Middle frontal gyrus (tissue), 1 donor: Measurements from ENCODE around the gene MRPL55.
"Not testable (repeated sequence)": the region's sequence is repeated elsewhere in the genome, so short reads cannot be mapped to it uniquely, and the experiment has no call there.

Experiments used
- DNase-seq: peaks from one replicate; pipeline ENCODE4 v3.0.0-alpha.2; 2015; ENCODE audit warnings: low spot score; ENCODE audit errors: extremely low spot score

Gene MRPL55

GRCh38 chr1:228123505-228123904, 14.4 kb upstream of the MRPL55 start:
- DNase-seq, result no peak

DNA sequence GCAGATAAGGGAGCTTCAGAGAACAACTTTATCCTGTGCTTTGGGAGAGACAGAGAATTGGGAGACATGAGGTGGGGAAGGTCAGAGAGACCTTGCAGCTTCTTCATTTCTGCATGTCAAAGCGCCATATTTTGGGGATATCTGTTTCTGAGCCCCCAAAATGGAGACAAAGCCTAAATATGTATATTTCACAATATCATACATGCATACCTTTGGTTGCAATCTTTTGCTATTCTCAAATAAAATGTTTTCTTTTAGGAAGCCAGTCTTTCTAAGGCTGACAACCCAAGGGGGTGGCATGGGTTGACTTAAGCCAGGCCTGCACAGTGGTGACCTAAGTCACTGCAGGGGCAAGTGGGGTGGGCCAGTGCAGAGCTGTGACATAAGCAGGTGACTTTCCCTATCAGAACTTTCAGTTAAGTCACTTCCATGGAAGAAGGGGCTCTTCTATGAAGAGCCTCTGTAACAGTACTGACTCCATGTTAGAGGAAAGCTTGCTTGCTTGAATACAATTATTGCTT, 13.9 kb upstream of the MRPL55 start:
- no peak for DNase-seq

DNA sequence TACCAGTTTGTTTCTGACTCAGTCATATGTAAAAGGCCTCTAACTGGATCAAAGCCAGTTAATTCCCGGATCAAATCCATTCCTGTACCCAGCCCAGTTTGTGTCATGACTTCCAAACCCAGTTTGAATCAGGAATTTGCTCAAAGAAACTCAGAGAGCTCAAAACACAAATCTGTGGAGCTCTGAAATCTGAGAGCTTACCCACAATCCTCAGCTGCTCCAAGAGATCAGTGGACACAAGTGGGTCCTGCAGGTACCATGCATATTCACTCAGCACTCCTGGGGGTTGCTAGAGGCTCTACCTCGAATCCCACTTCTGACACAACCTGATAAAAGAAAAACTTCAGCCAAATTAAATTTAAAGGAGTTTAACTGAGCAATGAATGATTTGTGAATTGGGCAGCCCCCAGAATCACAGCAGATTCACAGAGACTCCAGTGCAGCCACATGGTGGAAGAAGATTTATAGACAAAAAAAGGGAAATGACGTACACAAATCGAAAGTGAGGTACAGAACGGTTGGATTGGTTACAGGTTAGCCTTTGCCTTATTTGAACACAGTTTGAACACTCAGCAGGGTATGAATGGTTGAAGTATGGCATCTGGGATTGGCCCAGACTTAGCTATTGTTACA, 11.9 kb upstream of the MRPL55 start:
- DNase-seq, result no peak

GRCh38 chr1:228120351-228120750, 11.3 kb upstream of the MRPL55 start:
- DNase-seq, result no peak

- DNase-seq, result no peak
These were observed 8.9 kb upstream of the MRPL55 start for GRCh38 chr1:228118040-228118439.

GRCh38 chr1:228117335-228117734, 8.2 kb upstream of the MRPL55 start:
- DNase-seq, result no peak

- no peak for DNase-seq
These were observed 5.7 kb upstream of the MRPL55 start for GRCh38 chr1:228114827-228115226.

GRCh38 chr1:228112617-228113016, 3.5 kb upstream of the MRPL55 start:
- no peak for DNase-seq

DNA sequence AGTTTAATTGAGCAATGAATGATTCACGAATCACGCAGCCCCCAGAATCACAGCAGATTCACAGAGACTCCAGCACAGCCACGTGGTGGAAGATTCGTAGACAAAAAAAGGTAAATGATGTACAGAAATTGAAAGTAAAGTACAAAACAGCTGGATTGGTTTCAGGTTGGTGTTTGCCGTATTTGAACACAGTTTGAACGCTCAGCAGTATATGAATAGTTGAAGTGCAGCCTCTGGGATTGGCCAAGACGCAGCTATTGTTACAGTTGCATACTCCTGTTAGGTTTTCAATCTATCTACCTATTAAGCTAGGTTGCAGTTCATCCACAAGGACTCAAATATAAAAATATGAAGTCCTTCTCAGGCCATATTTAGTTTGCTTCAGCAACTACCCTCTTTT, 3.1 kb upstream of the MRPL55 start:
- DNase-seq, result no peak

DNA sequence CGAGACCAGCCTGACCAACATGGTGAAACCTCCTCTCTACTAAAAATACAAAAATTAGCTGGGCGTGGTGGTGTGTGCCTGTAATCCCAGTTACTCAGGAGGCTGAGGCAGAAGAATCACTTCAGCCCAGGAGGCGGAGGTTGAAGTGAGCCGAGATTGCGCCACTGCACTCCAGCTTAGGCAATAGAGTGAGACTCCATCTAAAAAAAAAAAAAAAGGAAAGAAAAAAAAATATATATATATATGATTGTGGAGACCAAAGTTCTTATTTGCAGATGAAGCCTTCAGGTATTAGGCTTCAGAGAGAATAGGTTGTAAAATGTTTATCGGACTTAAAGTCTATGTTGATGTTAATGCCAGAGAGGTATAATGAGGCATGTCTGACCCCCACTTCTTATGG, 2.2 kb upstream of the MRPL55 start:
- DNase-seq, result not testable (repeated sequence)

DNA sequence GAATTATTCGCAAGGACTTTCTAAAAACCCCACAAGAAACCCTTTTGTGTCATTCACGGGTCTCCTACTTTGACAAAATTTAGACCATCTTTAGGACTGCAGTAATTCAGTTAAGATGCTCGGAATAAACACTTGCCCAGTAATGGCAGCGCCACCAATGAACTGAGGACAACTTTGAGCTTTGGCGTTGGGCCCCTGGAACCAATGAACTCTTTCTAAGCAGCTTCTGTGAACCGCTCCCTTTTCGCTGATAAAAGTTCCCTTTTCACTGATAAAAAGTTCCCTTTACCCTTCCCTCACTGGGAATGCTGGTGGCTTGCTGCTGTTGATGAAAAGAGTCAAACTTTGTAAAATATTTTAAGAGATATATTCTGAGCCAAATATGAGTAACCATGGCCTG, 1.5 kb upstream of the MRPL55 start:
- DNase-seq, result no peak

DNA sequence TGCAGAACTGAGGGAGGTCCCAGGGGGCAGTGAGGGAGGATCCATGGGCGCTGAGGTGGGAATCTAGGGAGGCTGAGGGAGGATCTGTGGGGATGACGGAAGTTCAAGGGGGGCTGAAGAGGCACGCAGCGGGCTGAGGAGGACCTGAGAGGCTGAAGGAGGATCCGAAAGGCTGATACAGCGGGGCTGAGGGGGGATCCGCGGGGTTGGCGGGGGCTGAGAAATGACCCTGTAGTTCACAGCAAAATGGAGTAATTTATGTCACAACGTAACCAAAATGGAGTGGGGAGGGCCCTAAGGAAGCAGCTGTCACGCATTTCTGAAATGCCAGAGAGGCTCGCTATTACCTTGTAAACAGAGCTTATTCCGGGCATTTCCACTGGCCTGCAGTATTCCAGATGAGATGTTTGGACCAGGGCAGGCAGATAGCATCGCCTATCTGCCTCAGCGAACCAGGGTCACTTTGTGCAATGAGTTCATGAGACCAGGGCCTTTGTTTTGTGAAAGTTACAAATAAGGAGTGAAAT, 926 bp upstream of the MRPL55 start:
- no peak for DNase-seq

DNA sequence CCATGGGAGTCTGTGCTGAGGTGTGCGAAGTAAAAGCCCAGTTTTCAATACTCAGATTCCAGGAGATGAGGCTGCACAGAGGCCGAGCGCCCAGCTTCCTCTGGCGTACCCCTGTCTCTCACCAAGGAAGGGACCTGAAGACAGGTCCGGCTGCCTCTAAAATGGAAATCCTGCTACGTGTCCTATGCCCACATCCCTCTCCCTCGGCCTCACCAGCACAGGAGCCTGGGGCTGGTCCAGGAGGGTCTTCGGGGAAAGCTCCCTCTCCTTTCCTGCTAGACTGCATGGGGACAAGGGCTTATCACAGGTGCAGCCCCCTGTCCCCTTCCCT, 392 bp downstream of the MRPL55 start:
- DNase-seq, result no peak

DNA sequence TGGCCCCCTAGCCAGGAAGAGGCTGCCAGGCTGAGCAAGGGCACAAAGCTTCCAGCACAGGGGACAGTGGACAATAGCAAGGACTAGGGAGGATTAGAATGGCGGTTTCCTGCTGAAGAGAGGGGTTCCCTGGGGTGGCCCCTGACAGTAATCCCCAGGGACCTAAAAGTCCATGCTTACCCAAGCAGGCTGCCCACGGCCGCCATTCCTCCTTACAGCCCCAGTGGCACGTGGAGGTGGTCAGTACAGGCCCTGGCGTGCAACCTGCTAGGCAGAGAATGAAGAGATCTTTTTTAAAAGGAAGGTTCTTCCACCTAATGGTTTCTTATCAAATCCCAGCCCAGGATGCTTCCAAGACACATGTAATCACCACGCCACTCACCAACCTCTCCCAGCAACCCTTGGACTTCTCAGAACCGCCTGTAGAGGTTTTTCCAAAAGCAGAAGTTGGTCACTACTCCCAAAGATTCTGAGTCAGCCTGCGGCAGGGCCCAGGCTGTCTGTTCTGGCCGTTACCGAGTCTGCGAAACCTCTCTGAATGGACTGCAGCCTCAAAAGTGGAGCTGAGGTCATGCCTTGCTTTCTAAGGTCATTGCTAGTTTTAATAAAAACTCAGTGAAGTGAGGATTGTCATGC, 926 bp downstream of the MRPL55 start:
- DNase-seq, result no peak

- no peak for DNase-seq
These were observed 1.5 kb downstream of the MRPL55 start for GRCh38 chr1:228107636-228108035.

- DNase-seq, result no peak
These were observed 2.4 kb downstream of the MRPL55 start for GRCh38 chr1:228106800-228107054.

DNA sequence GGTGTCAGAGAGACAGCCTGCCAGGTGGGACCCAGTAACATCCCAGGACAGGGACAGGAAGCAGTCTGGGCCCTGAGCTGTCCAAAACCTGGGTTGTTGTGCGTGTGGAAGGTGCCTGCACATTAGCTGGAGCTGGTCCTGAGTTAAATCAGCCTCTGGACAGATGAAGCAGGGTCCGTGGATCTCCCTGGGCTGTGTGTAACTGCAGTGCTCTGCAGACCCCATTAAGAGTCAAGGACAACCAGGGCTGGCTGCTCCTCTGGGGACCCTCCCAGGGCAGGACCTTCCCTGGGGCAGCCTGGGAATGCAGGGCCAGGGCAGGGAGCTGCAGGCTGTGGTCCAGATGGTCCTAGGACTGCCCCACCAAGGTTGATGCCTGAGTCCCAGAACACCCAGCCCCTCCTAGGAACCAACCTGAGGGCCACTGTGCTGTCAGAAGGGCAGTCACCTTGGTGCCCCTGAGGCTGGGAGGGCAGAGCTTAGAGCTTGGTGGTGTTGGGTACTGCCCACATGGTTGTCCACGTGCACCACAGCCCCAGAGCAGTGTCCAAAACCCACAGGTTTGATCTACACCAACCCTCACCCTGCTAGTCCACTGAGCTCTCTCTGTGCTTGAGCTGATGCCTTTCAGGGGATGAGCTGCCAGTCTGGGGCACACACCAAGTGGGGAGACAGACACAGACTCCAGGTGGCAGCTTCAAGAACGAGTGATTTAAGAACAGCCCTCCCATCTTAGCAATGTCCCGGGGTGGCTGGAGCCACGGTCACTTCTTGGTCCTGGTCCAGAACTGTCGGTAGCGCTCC, 2.9 kb downstream of the MRPL55 start:
- DNase-seq, result no peak

DNA sequence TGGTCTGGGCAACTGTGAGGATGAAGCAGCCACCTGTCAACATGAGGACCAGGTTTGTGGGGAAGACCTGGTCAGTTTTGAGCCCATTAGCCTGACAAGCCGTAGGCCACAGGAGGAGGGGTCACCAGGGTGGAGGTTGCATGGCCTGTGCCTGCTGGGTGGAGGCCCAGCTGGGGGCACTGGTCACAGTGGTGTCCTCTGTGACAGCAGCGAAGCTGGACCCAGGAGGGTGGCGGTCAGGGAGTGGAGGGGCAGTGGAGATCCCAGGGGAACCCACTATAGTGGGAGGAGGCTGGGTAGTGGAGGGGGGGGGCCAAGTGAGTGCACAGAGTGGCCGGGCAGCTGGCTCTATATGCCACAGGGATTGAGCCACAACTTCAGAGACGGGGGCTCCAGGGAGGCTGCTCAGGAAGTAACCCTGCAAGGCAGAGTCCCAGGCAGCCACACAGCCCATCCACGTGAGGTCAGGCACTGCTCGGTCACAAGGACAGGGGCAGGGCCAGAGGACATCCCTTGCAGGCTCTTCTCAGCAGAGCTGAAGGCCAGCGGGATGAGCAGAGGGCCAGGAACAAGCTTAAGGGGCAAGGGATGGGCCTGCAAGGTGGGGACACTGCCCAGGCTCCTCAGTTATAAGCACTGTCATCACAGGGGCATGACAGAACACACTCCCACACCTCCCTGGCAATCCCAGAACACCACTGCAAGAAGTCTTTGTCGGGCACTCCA, 3.7 kb downstream of the MRPL55 start:
- DNase-seq, result no peak

GRCh38 chr1:228104526-228105269, 4.4 kb downstream of the MRPL55 start:
- no peak for DNase-seq

DNA sequence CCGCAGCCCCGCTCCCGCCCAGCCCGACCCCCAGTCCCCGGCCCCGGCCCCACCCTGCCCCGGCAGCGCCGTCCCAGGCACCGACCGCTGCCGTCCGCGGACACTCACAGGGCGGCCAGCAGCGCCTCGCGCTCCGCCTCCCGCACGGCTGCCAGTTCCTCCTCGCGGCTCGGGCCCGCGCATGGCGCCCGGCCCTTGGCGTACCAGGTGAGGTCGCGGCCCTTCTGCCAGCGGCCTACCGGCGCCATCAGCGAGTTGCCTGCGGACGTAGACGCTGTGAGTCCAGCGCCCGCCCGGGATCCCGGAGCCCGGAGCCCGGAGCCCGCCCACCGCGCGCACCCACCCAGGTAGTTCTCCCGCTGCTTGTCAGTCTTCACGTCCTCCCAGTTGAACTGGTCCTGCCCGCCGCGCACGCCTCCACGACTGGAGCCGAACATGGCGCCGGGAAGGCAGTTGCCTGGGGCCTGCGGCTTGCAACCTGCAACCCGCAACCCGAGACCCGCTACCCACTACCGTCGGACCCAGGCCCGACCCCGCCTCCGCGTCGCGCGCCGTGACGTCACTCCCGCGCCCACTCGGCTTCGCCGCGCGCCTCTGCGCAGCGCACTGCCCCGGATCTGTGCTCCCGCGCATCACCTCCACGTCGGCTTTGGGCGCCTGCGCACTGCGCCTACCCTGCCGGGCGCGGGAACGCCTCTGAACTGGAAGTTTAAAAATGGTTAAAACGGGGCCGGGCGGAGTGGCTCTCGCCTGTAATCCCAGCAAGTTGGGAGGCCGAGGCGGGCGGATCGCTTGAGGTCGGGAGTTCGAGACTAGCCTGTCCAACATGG, 6.1 kb downstream of the MRPL55 start, which contains the start of gene C1orf35:
C1orf35 (minus strand) TSS at position 535 of the 830 bp plus-strand sequence; CDS start at position 437, 98 bp downstream.
- peak; percentile 76 for DNase-seq
